ENCODE measurements around the gene UBXN6. TPM values are rescaled to one million over a fixed set of nuclear protein-coding genes. Genes with fewer than 3 reads are reported as not detected.

UBXN6 gene
- total and polyA plus RNA-seq, 4 experiments from 2014 or later = 4.1 to 63.5 (median 33.8) TPM

GRCh38 chr19:4498694-4499093 is 41.1 kb upstream of the UBXN6 start:
- no peaks in the 10 kb centered on the region for H3K27me3 ChIP-seq (ENCODE audit: insufficient read depth, low read length)
- no peak overlapping the region for H3K27ac Mint-ChIP-seq
- CTCF ChIA-PET (ENCODE audit: partially characterized antibody) = no interaction called here

DNA sequence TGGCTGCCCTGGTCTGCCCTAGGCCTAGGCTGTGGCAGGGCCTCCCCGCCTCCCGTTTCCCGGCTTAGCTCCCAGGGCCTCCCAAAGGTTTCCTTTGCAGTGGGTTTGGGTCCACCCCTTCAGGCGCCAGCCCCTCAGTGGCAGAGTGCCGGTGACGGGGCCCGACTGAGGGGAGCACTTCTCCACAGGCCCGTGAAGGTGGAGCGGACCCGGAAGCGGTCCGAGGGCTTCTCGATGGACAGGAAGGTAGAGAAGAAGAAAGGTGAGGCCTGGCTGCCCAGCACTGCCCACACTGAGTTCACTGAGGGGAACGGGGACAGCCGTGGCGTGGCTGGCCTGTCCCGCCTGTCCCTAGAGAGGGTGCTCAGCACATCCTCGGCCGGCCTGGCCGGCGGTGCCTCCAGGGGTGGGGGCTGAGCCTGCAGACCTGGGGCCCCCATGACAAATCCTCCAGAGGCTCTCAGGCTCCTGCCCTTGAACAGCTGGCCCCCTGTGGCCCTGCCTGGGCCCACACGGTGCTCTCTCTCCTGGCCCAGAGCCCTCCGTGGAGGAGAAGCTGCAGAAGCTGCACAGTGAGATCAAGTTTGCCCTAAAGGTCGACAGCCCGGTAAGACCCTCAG is 40.3 kb upstream of the UBXN6 start:
- peaks cover 21% of the 10 kb centered on the region for H3K36me3 ChIP-seq (ENCODE audit: insufficient read depth, low read length)
- CTCF ChIA-PET (ENCODE audit: partially characterized antibody) = no interaction called here

More at GRCh38 chr19:4498694-4499093, 41.1 kb upstream of the UBXN6 start:
- H3K36me3 ChIP-seq (ENCODE audit: insufficient read depth, low read length) = peaks cover 13% of the 10 kb centered on the region
- intact Hi-C loops (cut with micrococcal nuclease) = no loop called here
- DNase-seq = no peak
- H3K9me3 ChIP-seq (ENCODE audit: control insufficient read depth in 1 of 2, low read length in 2 of 2) = no peaks in the 10 kb centered on the region
- H3K4me3 Mint-ChIP-seq = no peak overlapping the region
- H3K4me1 Mint-ChIP-seq = no peaks in the 10 kb centered on the region
- H3K27me3 Mint-ChIP-seq = no peaks in the 10 kb centered on the region
- no peak overlapping the region for H3K4me3 ChIP-seq (ENCODE audit: low read length in 2 of 2)
- no peaks in the 10 kb centered on the region for H3K4me1 ChIP-seq (ENCODE audit: insufficient read depth, low read length)
- POLR2A ChIA-PET (ENCODE audit: partially characterized antibody) = no interaction called here
- no peaks in the 10 kb centered on the region for H3K9me3 Mint-ChIP-seq
- H3K27ac ChIP-seq (ENCODE audit: low read depth, low read length) = no peak overlapping the region
- peaks cover 8 to 25% of the 10 kb centered on the region in 2 donors for H3K36me3 Mint-ChIP-seq

GRCh38 chr19:4496304-4496703 is 38.7 kb upstream of the UBXN6 start:
- no peaks in the 10 kb centered on the region for H3K27me3 ChIP-seq (ENCODE audit: insufficient read depth, low read length)
- Mint-ChIP-seq H3K4me1 (no peaks in the 10 kb centered on the region), H3K4me3 (no peak overlapping the region), H3K27ac (no peak overlapping the region), H3K9me3 (no peaks in the 10 kb centered on the region), H3K36me3 (peaks cover 8 to 25% of the 10 kb centered on the region in 2 donors), H3K27me3 (no peaks in the 10 kb centered on the region)
- peaks cover 22% of the 10 kb centered on the region for H3K36me3 ChIP-seq (ENCODE audit: insufficient read depth, low read length)
- no peaks in the 10 kb centered on the region for H3K9me3 ChIP-seq (ENCODE audit: control insufficient read depth in 1 of 2, low read length in 2 of 2)
- intact Hi-C loops (cut with micrococcal nuclease) = no loop called here
- H3K4me1 ChIP-seq (ENCODE audit: insufficient read depth, low read length) = no peaks in the 10 kb centered on the region
- CTCF ChIA-PET (ENCODE audit: partially characterized antibody) = no interaction called here
- H3K4me3 ChIP-seq (ENCODE audit: low read length in 2 of 2) = no peak overlapping the region
- DNase-seq = no peak
- POLR2A ChIA-PET (ENCODE audit: partially characterized antibody) = no interaction called here
- H3K27ac ChIP-seq (ENCODE audit: low read depth, low read length) = no peak overlapping the region

More for the DNA sequence above, 40.3 kb upstream of the UBXN6 start:
- H3K4me1 Mint-ChIP-seq = no peaks in the 10 kb centered on the region
- no peaks in the 10 kb centered on the region for H3K4me1 ChIP-seq (ENCODE audit: insufficient read depth, low read length)
- H3K9me3 ChIP-seq (ENCODE audit: control insufficient read depth in 1 of 2, low read length in 2 of 2) = no peaks in the 10 kb centered on the region
- peaks cover 8 to 25% of the 10 kb centered on the region in 2 donors for H3K36me3 Mint-ChIP-seq
- H3K27ac Mint-ChIP-seq = no peak overlapping the region
- intact Hi-C loops (cut with micrococcal nuclease) = no loop called here
- no peak for DNase-seq
- no peak overlapping the region for H3K4me3 ChIP-seq (ENCODE audit: low read length in 2 of 2)
- no peaks in the 10 kb centered on the region for H3K27me3 Mint-ChIP-seq
- no peak overlapping the region for H3K4me3 Mint-ChIP-seq
- no peak overlapping the region for H3K27ac ChIP-seq (ENCODE audit: low read depth, low read length)
- H3K27me3 ChIP-seq (ENCODE audit: insufficient read depth, low read length) = no peaks in the 10 kb centered on the region
- H3K9me3 Mint-ChIP-seq = no peaks in the 10 kb centered on the region
- POLR2A ChIA-PET (ENCODE audit: partially characterized antibody) = no interaction called here

DNA sequence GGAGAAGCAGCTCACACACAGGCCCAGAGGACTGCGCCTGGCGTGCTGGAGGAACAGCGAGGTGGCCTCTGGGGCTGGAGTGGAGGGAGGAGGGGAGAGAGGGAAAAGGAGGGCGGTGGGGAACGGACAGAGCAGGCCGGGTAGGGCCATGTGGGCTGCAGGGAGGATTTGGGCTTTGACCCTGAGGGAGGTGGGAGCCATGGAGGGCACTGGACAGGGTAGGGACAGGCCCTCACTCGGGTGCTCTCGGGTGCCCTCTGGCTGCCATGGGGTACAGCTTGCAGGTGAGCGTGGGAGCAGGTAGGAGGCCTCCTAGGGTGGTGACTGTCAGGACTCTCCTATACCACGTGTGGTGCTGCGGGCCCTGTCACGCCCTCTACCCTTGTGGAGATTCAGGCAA is 37.9 kb upstream of the UBXN6 start:
- no peak for DNase-seq
- Mint-ChIP-seq H3K4me3 (no peak overlapping the region), H3K27ac (peak overlapping the region in 1 of 7 donors; percentile 29), H3K9me3 (no peaks in the 10 kb centered on the region), H3K27me3 (no peaks in the 10 kb centered on the region), H3K36me3 (peaks cover 3 to 23% of the 10 kb centered on the region in 2 donors), H3K4me1 (no peaks in the 10 kb centered on the region)
- Histone ChIP-seq H3K27ac (ENCODE audit: low read depth, low read length) (no peak overlapping the region), H3K36me3 (ENCODE audit: insufficient read depth, low read length) (peaks cover 22% of the 10 kb centered on the region), H3K9me3 (ENCODE audit: control insufficient read depth in 1 of 2, low read length in 2 of 2) (no peaks in the 10 kb centered on the region), H3K4me3 (ENCODE audit: low read length in 2 of 2) (no peak overlapping the region), H3K4me1 (ENCODE audit: insufficient read depth, low read length) (no peaks in the 10 kb centered on the region), H3K27me3 (ENCODE audit: insufficient read depth, low read length) (no peaks in the 10 kb centered on the region)
- POLR2A ChIA-PET (ENCODE audit: partially characterized antibody) = no interaction called here
- CTCF ChIA-PET (ENCODE audit: partially characterized antibody) = no interaction called here
- intact Hi-C loops (cut with micrococcal nuclease) = no loop called here

DNA sequence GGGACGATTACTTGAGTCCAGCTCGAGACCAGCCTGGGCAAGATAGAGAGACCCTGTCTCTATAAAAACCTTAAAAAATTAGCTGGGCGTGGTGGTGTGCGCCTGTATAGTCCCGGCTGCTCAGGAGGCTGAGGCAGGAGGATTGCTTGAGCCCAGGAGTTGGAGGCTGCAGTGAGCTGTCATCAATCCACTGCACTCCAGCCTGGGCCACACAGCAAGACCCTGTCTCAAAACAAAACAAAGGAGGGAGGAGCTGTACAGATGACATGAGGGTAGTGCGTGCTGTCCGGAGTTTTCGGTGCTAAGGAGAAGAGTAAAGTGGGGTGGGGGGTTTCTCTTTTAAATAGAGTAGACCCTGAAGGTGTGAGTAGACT is 37.1 kb upstream of the UBXN6 start:
- intact Hi-C loops (cut with micrococcal nuclease) = no loop called here
- H3K4me1 Mint-ChIP-seq = no peaks in the 10 kb centered on the region
- Histone ChIP-seq H3K9me3 (ENCODE audit: control insufficient read depth in 1 of 2, low read length in 2 of 2) (no peaks in the 10 kb centered on the region), H3K27me3 (ENCODE audit: insufficient read depth, low read length) (no peaks in the 10 kb centered on the region), H3K36me3 (ENCODE audit: insufficient read depth, low read length) (peaks cover 22% of the 10 kb centered on the region), H3K4me1 (ENCODE audit: insufficient read depth, low read length) (no peaks in the 10 kb centered on the region), H3K27ac (ENCODE audit: low read depth, low read length) (no peak overlapping the region), H3K4me3 (ENCODE audit: low read length in 2 of 2) (no peak overlapping the region)
- H3K27me3 Mint-ChIP-seq = no peaks in the 10 kb centered on the region
- no peaks in the 10 kb centered on the region for H3K9me3 Mint-ChIP-seq
- no peak for DNase-seq
- ChIA-PET POLR2A (ENCODE audit: partially characterized antibody) (no interaction called here), CTCF (ENCODE audit: partially characterized antibody) (interaction anchor here (0.6 kb wide), 1 partner anchor 256 kb away, joined by 3 read pairs; no protein-coding TSS in a partner anchor)
- H3K36me3 Mint-ChIP-seq = peaks cover 6 to 24% of the 10 kb centered on the region in 2 donors
- no peak overlapping the region for H3K27ac Mint-ChIP-seq
- no peak overlapping the region for H3K4me3 Mint-ChIP-seq

- H3K9me3 ChIP-seq (ENCODE audit: control insufficient read depth in 1 of 2, low read length in 2 of 2) = no peaks in the 10 kb centered on the region
- no peaks in the 10 kb centered on the region for H3K4me1 ChIP-seq (ENCODE audit: insufficient read depth, low read length)
- DNase-seq = no peak
- POLR2A ChIA-PET (ENCODE audit: partially characterized antibody) = no interaction called here
- Mint-ChIP-seq H3K27ac (no peak overlapping the region), H3K27me3 (no peaks in the 10 kb centered on the region), H3K9me3 (no peaks in the 10 kb centered on the region), H3K4me1 (no peaks in the 10 kb centered on the region), H3K36me3 (peaks cover 5 to 25% of the 10 kb centered on the region in 2 donors), H3K4me3 (no peak overlapping the region)
- H3K4me3 ChIP-seq (ENCODE audit: low read length in 2 of 2) = no peak overlapping the region
- no peaks in the 10 kb centered on the region for H3K27me3 ChIP-seq (ENCODE audit: insufficient read depth, low read length)
- H3K36me3 ChIP-seq (ENCODE audit: insufficient read depth, low read length) = peaks cover 22% of the 10 kb centered on the region
- no peak overlapping the region for H3K27ac ChIP-seq (ENCODE audit: low read depth, low read length)
- intact Hi-C loops (cut with micrococcal nuclease) = no loop called here
- CTCF ChIA-PET (ENCODE audit: partially characterized antibody) = interaction anchor here (0.6 kb wide), 1 partner anchor 257 kb away, joined by 3 read pairs; no protein-coding TSS in a partner anchor
Observed at GRCh38 chr19:4493929-4494690, 36.5 kb upstream of the UBXN6 start.

GRCh38 chr19:4493104-4493928 is 35.7 kb upstream of the UBXN6 start:
- H3K4me3 ChIP-seq (ENCODE audit: low read length in 2 of 2) = no peak overlapping the region
- no peak for DNase-seq
- no peak overlapping the region for H3K27ac ChIP-seq (ENCODE audit: low read depth, low read length)
- H3K4me1 ChIP-seq (ENCODE audit: insufficient read depth, low read length) = no peaks in the 10 kb centered on the region
- Mint-ChIP-seq H3K4me1 (no peaks in the 10 kb centered on the region), H3K9me3 (no peaks in the 10 kb centered on the region), H3K4me3 (no peak overlapping the region), H3K27ac (no peak overlapping the region), H3K27me3 (no peaks in the 10 kb centered on the region), H3K36me3 (peaks cover 8 to 25% of the 10 kb centered on the region in 2 donors)
- ChIA-PET POLR2A (ENCODE audit: partially characterized antibody) (no interaction called here), CTCF (ENCODE audit: partially characterized antibody) (no interaction called here)
- H3K27me3 ChIP-seq (ENCODE audit: insufficient read depth, low read length) = no peaks in the 10 kb centered on the region
- H3K9me3 ChIP-seq (ENCODE audit: control insufficient read depth in 1 of 2, low read length in 2 of 2) = no peaks in the 10 kb centered on the region
- H3K36me3 ChIP-seq (ENCODE audit: insufficient read depth, low read length) = peaks cover 18% of the 10 kb centered on the region
- intact Hi-C loops (cut with micrococcal nuclease) = no loop called here
